Measurements from ENCODE around the gene TRAPPC4. TPM values are rescaled to one million over a fixed set of nuclear protein-coding genes. Genes with fewer than 3 reads are reported as not detected.
A peak's percentile ranks its signal among the peaks of the same experiment; 100 is the strongest.
"Not testable (repeated sequence)": the region's sequence is repeated elsewhere in the genome, so short reads cannot be mapped to it uniquely, and the experiment has no call there.

TRAPPC4 gene
- total and polyA plus RNA-seq, 4 donors, result 21.1 to 35.7 (median 32.4) TPM

DNA sequence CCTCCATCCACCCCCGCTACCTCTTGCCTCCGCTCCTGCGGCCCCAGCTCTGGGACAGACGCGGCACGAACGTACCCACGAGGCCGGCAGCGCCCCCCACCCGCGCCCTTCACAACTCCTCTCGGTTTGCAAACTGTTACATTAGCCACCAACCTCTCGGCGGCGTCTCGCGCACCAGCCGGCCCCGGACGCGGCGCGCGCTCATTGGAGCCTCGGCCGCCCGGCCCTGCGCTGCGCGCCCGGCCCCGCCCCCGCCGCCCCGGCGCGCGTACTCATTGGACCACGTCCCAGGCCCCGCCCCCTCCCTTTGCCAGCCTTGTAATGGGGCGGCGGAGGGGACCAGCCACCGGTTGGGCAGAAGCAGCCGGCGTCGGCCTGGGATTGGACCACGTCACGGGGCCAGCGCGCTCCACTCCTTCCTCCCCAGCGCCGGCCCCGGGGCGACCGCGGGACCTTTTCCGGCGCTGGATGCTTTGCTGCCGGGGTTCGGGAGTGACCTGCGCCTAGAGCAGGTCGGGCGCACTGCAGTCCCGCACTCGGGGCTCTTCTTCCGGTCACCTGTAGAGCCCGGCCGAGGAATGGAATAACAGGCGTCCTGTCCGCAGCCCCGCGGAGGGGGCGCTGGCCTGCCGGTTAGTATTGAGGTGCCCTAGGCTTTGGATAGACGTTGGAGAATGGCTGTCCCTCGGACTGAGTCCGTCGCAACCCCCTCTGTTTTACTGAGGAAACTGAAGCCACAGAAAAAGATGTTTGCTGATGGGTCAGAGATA, 38.6 kb downstream of the TRAPPC4 start, which contains the start of gene HYOU1 (continued):
- TF ChIP-seq HNF4G (IDR thresholded peaks at IDR 0.05), result no peak
- TF ChIP-seq, protein P1, sequence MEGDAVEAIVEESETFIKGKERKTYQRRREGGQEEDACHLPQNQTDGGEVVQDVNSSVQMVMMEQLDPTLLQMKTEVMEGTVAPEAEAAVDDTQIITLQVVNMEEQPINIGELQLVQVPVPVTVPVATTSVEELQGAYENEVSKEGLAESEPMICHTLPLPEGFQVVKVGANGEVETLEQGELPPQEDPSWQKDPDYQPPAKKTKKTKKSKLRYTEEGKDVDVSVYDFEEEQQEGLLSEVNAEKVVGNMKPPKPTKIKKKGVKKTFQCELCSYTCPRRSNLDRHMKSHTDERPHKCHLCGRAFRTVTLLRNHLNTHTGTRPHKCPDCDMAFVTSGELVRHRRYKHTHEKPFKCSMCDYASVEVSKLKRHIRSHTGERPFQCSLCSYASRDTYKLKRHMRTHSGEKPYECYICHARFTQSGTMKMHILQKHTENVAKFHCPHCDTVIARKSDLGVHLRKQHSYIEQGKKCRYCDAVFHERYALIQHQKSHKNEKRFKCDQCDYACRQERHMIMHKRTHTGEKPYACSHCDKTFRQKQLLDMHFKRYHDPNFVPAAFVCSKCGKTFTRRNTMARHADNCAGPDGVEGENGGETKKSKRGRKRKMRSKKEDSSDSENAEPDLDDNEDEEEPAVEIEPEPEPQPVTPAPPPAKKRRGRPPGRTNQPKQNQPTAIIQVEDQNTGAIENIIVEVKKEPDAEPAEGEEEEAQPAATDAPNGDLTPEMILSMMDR (IDR thresholded peaks at IDR 0.05; ENCODE audit: low read depth, low read length, missing input control), result peak; percentile 2
- TF ChIP-seq SP1 (IDR thresholded peaks at IDR 0.05), result peak; percentile 82
- TF ChIP-seq GABPA (IDR thresholded peaks at IDR 0.05 in 1 of 2, conservative IDR thresholded peaks at IDR 0.05 in 1 of 2), result peak in 1 of 2 donors; percentile 87
- peak in 1 of 2 donors; percentile 14 for TF ChIP-seq HNF4A (conservative IDR thresholded peaks at IDR 0.05)
- TF ChIP-seq JUND (IDR thresholded peaks at IDR 0.05), result no peak
- TF ChIP-seq YY1 (IDR thresholded peaks at IDR 0.05), result peak; percentile 82
- TF ChIP-seq, protein P2, sequence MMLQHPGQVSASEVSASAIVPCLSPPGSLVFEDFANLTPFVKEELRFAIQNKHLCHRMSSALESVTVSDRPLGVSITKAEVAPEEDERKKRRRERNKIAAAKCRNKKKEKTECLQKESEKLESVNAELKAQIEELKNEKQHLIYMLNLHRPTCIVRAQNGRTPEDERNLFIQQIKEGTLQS (IDR thresholded peaks at IDR 0.05), result no peak
- peak in 1 of 2 donors; percentile 53 for TF ChIP-seq RAD21 (IDR thresholded peaks at IDR 0.05)
- peak; percentile 68 for TF ChIP-seq TAF1 (conservative IDR thresholded peaks at IDR 0.05)

DNA sequence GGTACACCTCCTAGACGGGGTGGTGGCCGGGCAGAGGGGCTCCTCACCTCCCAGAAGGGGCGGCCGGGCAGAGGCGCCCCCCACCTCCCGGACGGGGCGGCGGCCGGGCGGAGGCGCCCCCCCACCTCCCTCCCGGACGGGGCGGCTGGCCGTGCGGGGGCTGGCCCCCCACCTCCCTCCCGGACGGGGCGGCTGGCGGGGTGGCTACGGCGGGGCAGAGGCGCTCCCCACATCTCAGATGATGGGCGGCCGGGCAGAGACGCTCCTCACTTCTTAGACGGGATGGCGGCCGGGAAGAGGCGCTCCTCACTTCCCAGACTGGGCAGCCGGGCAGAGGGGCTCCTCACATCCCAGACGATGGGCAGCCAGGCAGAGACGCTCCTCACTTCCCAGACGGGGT, 40.6 kb downstream of the TRAPPC4 start:
- H3K4me3 ChIP-seq (ENCODE audit: low read depth in 1 of 3, low read length in 3 of 3); H3K27me3 ChIP-seq (ENCODE audit: control insufficient read depth in 4 of 4, insufficient read depth in 4 of 4, low read length in 3 of 4); H3K9me3 ChIP-seq (ENCODE audit: control insufficient read depth in 4 of 4, low read length in 3 of 4); H3K27ac ChIP-seq (ENCODE audit: low read depth in 1 of 2, low read length in 2 of 2); DNase-seq (ENCODE audit: low spot score); H3K9ac ChIP-seq (ENCODE audit: low read depth in 1 of 2, low read length in 2 of 2): not testable (repeated sequence)
- H3K4me1 ChIP-seq (ENCODE audit: control insufficient read depth in 4 of 4, insufficient read depth in 4 of 4, low read length in 3 of 4), result peaks cover 0 to 23% (median 16%) of the 10 kb centered on the region in 4 donors
- peaks cover 6 to 11% (median 10%) of the 10 kb centered on the region in 4 donors for H3K36me3 ChIP-seq (ENCODE audit: control insufficient read depth in 4 of 4, insufficient read depth in 3 of 4, low read depth in 1 of 4, low read length in 3 of 4)
- 94% methylated on average over 31 of the region's 35 CpGs for WGBS

DNA sequence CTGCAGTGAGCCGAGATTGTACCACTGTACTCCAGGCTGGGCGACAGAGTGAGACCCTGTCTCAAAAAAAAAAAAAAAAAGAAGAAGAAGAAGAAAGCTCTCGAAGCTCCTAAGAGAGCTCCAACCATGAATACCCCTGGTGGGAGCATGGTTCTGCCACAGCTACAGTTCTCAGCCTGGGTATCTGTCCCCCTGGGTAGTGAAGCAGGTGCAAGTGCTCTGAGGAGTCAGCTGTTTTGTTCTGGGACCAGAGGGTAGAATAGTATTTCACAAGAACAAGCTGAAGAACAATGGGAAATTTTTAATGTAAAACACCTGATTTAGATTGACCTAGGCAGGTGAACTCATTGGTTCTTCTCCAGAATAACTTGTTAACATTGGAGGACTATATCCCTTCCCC, 42.7 kb downstream of the TRAPPC4 start:
- Histone ChIP-seq H3K4me1 (ENCODE audit: control insufficient read depth in 4 of 4, insufficient read depth in 4 of 4, low read length in 3 of 4) (peaks cover 0 to 14% (median 9%) of the 10 kb centered on the region in 4 donors), H3K9ac (ENCODE audit: low read depth in 1 of 2, low read length in 2 of 2) (no peak overlapping the region), H3K4me3 (ENCODE audit: low read depth in 1 of 3, low read length in 3 of 3) (no peak overlapping the region), H3K36me3 (ENCODE audit: control insufficient read depth in 4 of 4, insufficient read depth in 3 of 4, low read depth in 1 of 4, low read length in 3 of 4) (no peaks in the 10 kb centered on the region), H3K27me3 (ENCODE audit: control insufficient read depth in 4 of 4, insufficient read depth in 4 of 4, low read length in 3 of 4) (no peaks in the 10 kb centered on the region), H3K9me3 (ENCODE audit: control insufficient read depth in 4 of 4, low read length in 3 of 4) (no peaks in the 10 kb centered on the region), H3K27ac (ENCODE audit: low read depth in 1 of 2, low read length in 2 of 2) (no peak overlapping the region)
- TF ChIP-seq RAD21 (IDR thresholded peaks at IDR 0.05) (no peak), EGR1 (IDR thresholded peaks at IDR 0.05; ENCODE audit: low read depth in 2 of 2) (no peak), YY1 (IDR thresholded peaks at IDR 0.05) (no peak), NR2F2 (IDR thresholded peaks at IDR 0.05) (no peak), SP1 (IDR thresholded peaks at IDR 0.05) (no peak), FOXA1 (IDR thresholded peaks at IDR 0.05) (no peak)
- TF ChIP-seq, protein P2 (IDR thresholded peaks at IDR 0.05), result no peak
- TF ChIP-seq, protein P3, sequence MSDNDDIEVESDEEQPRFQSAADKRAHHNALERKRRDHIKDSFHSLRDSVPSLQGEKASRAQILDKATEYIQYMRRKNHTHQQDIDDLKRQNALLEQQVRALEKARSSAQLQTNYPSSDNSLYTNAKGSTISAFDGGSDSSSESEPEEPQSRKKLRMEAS (IDR thresholded peaks at IDR 0.05), result no peak
- no peak for DNase-seq (ENCODE audit: low spot score)
- 95% methylated on average over 3 of the region's 3 CpGs for WGBS
